Chondrocyte (in vitro differentiated cells): ENCODE data around the gene EPHB1. TPM values are rescaled to one million over a fixed set of nuclear protein-coding genes. Genes with fewer than 3 reads are reported as not detected.

ENCODE experiments used
- DNase-seq: peaks from one replicate; pipeline ENCODE4 v3.0.0; 2021; ENCODE audit warnings: mixed read lengths, low spot score
- H3K27ac Mint-ChIP-seq: one replicate; pipeline ENCODE4 v1.8.0; 2021; ENCODE audit warnings: mild to moderate bottlenecking, moderate library complexity, mixed read lengths; ENCODE audit not compliant: unreplicated experiment
- H3K27me3 Mint-ChIP-seq: 2 replicates; pipeline ENCODE4 v1.8.0; 2021; ENCODE audit warnings: low read depth, mixed read lengths
- H3K36me3 Mint-ChIP-seq: 2 replicates; pipeline ENCODE4 v1.8.0; 2021; ENCODE audit warnings: low read depth, mixed read lengths
- H3K4me1 Mint-ChIP-seq: 2 replicates; pipeline ENCODE4 v1.8.0; 2021; ENCODE audit warnings: low read depth, mild to moderate bottlenecking, mixed read lengths
- H3K4me3 Mint-ChIP-seq: one replicate; pipeline ENCODE4 v1.8.0; 2021; ENCODE audit warnings: mild to moderate bottlenecking, moderate library complexity, mixed read lengths; ENCODE audit not compliant: unreplicated experiment
- H3K9me3 Mint-ChIP-seq: 2 replicates; pipeline ENCODE4 v1.8.0; 2021; ENCODE audit warnings: low read depth, mixed read lengths
- total RNA-seq: library from RNA; stranded (reverse); gene quantifications from 3 replicates; pipeline ENCODE4 v1.2.1, GENCODE V29; 2021
- TF ChIP-seq, protein P1 (sequence below): fragments of 200-600 bp; sonication (generic); IDR thresholded peaks from 2 replicates; pipeline ENCODE4 v1.5.0; 2021; ENCODE audit warnings: antibody characterized with exemption, mild to moderate bottlenecking, moderate library complexity

The EPHB1 gene
- total RNA-seq, 1 donor from 2014 or later, result 1.7 TPM

- TF ChIP-seq, protein P1, sequence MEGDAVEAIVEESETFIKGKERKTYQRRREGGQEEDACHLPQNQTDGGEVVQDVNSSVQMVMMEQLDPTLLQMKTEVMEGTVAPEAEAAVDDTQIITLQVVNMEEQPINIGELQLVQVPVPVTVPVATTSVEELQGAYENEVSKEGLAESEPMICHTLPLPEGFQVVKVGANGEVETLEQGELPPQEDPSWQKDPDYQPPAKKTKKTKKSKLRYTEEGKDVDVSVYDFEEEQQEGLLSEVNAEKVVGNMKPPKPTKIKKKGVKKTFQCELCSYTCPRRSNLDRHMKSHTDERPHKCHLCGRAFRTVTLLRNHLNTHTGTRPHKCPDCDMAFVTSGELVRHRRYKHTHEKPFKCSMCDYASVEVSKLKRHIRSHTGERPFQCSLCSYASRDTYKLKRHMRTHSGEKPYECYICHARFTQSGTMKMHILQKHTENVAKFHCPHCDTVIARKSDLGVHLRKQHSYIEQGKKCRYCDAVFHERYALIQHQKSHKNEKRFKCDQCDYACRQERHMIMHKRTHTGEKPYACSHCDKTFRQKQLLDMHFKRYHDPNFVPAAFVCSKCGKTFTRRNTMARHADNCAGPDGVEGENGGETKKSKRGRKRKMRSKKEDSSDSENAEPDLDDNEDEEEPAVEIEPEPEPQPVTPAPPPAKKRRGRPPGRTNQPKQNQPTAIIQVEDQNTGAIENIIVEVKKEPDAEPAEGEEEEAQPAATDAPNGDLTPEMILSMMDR, result no peak
- H3K27ac Mint-ChIP-seq, result no peak overlapping the region
- no peaks in the 10 kb centered on the region for H3K9me3 Mint-ChIP-seq
- H3K4me3 Mint-ChIP-seq, result no peak overlapping the region
- peaks cover 6% of the 10 kb centered on the region for H3K27me3 Mint-ChIP-seq
- DNase-seq, result no peak
- no peaks in the 10 kb centered on the region for H3K4me1 Mint-ChIP-seq
- H3K36me3 Mint-ChIP-seq, result no peaks in the 10 kb centered on the region
Observed at GRCh38 chr3:134761213-134761612, 33.8 kb upstream of the EPHB1 start.

- no peak for DNase-seq
- TF ChIP-seq, protein P1, result no peak
- peaks cover 9% of the 10 kb centered on the region for H3K27me3 Mint-ChIP-seq
- no peaks in the 10 kb centered on the region for H3K36me3 Mint-ChIP-seq
- no peak overlapping the region for H3K27ac Mint-ChIP-seq
- no peak overlapping the region for H3K4me3 Mint-ChIP-seq
- H3K9me3 Mint-ChIP-seq, result no peaks in the 10 kb centered on the region
- no peaks in the 10 kb centered on the region for H3K4me1 Mint-ChIP-seq
Observed at GRCh38 chr3:134762016-134762415, 33.0 kb upstream of the EPHB1 start.

DNA sequence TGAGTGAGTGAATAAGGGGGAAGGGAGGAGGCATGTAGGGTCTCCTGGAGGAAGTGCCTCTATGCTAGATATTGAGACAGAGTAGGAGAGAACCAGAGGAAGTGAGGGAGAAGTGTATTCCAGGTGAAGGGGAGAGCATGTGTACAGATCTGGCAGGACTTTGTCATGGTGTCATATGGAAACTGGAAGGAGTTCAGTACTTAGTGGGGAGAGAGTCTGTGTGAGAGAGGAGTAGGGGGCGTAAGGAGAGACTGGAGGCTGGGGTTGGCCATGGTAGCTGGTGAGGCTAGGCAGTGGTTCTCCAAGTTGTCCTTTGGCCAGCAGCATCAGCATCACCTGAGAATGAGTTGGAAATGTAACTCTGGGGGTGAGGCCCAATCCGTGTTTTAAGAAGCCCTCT is 29.6 kb upstream of the EPHB1 start:
- no peak for DNase-seq
- Mint-ChIP-seq H3K27ac (no peak overlapping the region), H3K36me3 (no peaks in the 10 kb centered on the region), H3K27me3 (peaks cover 9% of the 10 kb centered on the region), H3K4me1 (no peaks in the 10 kb centered on the region), H3K9me3 (no peaks in the 10 kb centered on the region), H3K4me3 (no peak overlapping the region)
- TF ChIP-seq, protein P1, result no peak

- H3K4me3 Mint-ChIP-seq, result no peak overlapping the region
- TF ChIP-seq, protein P1, result no peak
Observed at GRCh38 chr3:134766290-134766689, 28.8 kb upstream of the EPHB1 start.

DNA sequence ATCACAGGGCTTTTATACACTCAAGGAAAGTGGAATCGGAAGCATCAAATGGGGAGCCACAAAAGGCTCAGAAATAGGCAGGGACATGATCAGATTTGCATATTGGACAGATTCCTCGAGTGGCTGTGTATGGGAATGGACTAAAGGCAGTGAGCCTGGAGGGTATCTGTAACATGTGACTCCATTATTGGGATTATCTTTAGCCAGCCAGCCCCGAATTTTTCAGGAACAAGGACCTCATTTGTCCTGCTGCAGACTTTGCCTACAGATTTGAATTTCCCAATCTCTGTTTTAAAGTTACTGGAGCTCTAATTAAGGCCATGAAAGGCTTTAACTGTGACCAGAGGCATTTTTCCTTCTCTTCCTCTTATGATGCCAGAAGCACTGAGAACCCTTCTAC is 26.9 kb upstream of the EPHB1 start:
- Mint-ChIP-seq H3K4me1 (no peaks in the 10 kb centered on the region), H3K4me3 (no peak overlapping the region), H3K27ac (no peak overlapping the region), H3K27me3 (peaks cover 9% of the 10 kb centered on the region), H3K9me3 (no peaks in the 10 kb centered on the region), H3K36me3 (no peaks in the 10 kb centered on the region)
- TF ChIP-seq, protein P1, result no peak
- no peak for DNase-seq

More at GRCh38 chr3:134766290-134766689, 28.8 kb upstream of the EPHB1 start:
- DNase-seq, result no peak
- no peak overlapping the region for H3K27ac Mint-ChIP-seq
- H3K27me3 Mint-ChIP-seq, result peaks cover 9% of the 10 kb centered on the region
- no peaks in the 10 kb centered on the region for H3K4me1 Mint-ChIP-seq
- H3K9me3 Mint-ChIP-seq, result no peaks in the 10 kb centered on the region
- no peaks in the 10 kb centered on the region for H3K36me3 Mint-ChIP-seq
